ENCODE data around the gene WT1.

The WT1 gene

GRCh38 chr11:32395127-32395526, 40.2 kb downstream of the WT1 start:
- TF ChIP-seq, protein P1, sequence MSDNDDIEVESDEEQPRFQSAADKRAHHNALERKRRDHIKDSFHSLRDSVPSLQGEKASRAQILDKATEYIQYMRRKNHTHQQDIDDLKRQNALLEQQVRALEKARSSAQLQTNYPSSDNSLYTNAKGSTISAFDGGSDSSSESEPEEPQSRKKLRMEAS (IDR thresholded peaks at IDR 0.05): no peak
- TF ChIP-seq TCF12 (IDR thresholded peaks at IDR 0.05; ENCODE audit: low read depth): no peak
- TF ChIP-seq NFIC (IDR thresholded peaks at IDR 0.05): no peak

- TF ChIP-seq, protein P1 (IDR thresholded peaks at IDR 0.05): no peak
- TF ChIP-seq NFIC (IDR thresholded peaks at IDR 0.05): no peak
- TF ChIP-seq TAF1 (IDR thresholded peaks at IDR 0.05; ENCODE audit: low read depth): no peak
- TF ChIP-seq TCF12 (IDR thresholded peaks at IDR 0.05; ENCODE audit: low read depth): no peak
- TF ChIP-seq TEAD4 (IDR thresholded peaks at IDR 0.05): no peak
- no peak for TF ChIP-seq ZBTB7A (IDR thresholded peaks at IDR 0.05; ENCODE audit: low read depth)
- TF ChIP-seq RAD21 (IDR thresholded peaks at IDR 0.05; ENCODE audit: low read depth): no peak
- no peak for TF ChIP-seq EGR1 (IDR thresholded peaks at IDR 0.05)
- TF ChIP-seq YY1 (IDR thresholded peaks at IDR 0.05; ENCODE audit: low read depth): no peak
- TF ChIP-seq CREB1 (IDR thresholded peaks at IDR 0.05; ENCODE audit: low read depth): no peak
Observed at GRCh38 chr11:32392840-32393239, 42.5 kb downstream of the WT1 start.

DNA sequence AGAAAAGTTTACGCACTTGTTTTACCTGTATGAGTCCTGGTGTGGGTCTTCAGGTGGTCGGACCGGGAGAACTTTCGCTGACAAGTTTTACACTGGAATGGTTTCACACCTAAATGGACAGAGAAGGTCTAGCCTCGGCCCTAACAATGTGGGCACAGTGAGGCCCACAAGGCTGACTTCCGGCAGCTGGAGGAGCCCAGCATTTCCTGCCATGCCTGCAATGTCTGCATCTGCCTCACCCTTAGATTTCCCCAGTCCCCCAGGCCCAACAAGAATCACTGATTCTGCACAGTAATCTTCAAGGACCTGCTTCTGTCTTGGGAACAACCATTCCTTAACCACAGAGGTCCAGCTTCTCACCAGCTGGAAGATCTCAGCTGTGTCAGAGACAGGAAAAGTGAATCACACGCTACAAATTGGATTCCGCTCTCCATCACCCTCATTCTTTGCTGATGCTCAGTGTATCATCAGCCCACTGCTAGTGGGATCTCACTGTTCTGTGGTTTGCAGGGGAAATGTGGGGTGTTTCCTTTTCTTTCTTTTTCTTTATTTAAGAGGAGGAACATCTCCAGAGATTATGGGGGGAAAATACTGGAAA, 43.3 kb downstream of the WT1 start:
- TF ChIP-seq TCF12 (IDR thresholded peaks at IDR 0.05; ENCODE audit: low read depth) (no peak), CREB1 (IDR thresholded peaks at IDR 0.05; ENCODE audit: low read depth) (no peak), EP300 (IDR thresholded peaks at IDR 0.05; ENCODE audit: borderline replicate concordance) (no peak)
- TF ChIP-seq, protein P1 (IDR thresholded peaks at IDR 0.05): no peak

DNA sequence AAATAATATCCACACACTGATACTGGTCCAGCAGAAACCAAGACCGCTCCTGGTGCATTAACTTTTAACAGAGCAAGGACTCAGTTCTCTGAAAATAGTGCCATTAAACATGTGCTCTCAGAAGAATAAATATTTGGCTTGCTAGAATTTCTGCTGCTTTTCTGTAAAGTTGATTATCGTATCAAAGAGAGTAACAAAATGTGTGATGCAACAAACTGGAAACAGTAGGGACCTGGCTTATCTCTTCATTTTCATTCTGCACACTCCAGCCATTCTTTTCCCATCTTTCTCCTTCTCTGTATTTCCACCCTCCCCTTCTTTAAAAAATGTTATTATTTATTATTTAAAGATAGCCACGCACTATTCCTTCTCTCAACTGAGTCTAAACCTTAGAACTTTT, 43.9 kb downstream of the WT1 start:
- TF ChIP-seq, protein P1 (IDR thresholded peaks at IDR 0.05): no peak

DNA sequence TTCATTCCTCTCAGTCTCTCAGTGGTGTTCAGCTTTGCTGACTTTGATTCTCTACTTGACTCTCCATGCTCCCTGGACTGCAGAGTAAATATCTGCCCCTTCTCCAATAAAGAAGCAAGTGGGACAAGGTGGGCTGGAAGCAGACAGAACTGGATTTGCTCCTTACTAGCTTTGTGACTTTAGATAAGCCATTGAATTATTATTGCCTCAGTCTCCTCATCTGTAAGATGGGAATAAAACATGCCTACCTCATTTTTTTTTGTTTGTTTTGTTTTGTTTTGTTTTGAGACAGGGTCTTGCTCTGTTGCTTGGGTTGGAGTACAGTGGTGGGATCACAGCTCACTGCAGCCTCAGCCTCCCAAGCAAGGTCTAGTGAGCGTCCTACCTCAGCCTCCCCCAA, 44.6 kb downstream of the WT1 start:
- TF ChIP-seq USF1 (IDR thresholded peaks at IDR 0.05) (no peak), ZBTB7A (IDR thresholded peaks at IDR 0.05; ENCODE audit: low read depth) (no peak), EGR1 (IDR thresholded peaks at IDR 0.05) (no peak), RAD21 (IDR thresholded peaks at IDR 0.05; ENCODE audit: low read depth) (no peak), TCF12 (IDR thresholded peaks at IDR 0.05; ENCODE audit: low read depth) (no peak), EP300 (IDR thresholded peaks at IDR 0.05; ENCODE audit: borderline replicate concordance) (no peak), CREB1 (IDR thresholded peaks at IDR 0.05; ENCODE audit: low read depth) (no peak), FOXM1 (IDR thresholded peaks at IDR 0.05; ENCODE audit: borderline replicate concordance, low read depth) (no peak), CEBPB (IDR thresholded peaks at IDR 0.05) (no peak), TAF1 (IDR thresholded peaks at IDR 0.05; ENCODE audit: low read depth) (no peak), YY1 (IDR thresholded peaks at IDR 0.05; ENCODE audit: low read depth) (no peak), NFIC (IDR thresholded peaks at IDR 0.05) (no peak)
- TF ChIP-seq, protein P1 (IDR thresholded peaks at IDR 0.05): no peak
- TF ChIP-seq, protein P2, sequence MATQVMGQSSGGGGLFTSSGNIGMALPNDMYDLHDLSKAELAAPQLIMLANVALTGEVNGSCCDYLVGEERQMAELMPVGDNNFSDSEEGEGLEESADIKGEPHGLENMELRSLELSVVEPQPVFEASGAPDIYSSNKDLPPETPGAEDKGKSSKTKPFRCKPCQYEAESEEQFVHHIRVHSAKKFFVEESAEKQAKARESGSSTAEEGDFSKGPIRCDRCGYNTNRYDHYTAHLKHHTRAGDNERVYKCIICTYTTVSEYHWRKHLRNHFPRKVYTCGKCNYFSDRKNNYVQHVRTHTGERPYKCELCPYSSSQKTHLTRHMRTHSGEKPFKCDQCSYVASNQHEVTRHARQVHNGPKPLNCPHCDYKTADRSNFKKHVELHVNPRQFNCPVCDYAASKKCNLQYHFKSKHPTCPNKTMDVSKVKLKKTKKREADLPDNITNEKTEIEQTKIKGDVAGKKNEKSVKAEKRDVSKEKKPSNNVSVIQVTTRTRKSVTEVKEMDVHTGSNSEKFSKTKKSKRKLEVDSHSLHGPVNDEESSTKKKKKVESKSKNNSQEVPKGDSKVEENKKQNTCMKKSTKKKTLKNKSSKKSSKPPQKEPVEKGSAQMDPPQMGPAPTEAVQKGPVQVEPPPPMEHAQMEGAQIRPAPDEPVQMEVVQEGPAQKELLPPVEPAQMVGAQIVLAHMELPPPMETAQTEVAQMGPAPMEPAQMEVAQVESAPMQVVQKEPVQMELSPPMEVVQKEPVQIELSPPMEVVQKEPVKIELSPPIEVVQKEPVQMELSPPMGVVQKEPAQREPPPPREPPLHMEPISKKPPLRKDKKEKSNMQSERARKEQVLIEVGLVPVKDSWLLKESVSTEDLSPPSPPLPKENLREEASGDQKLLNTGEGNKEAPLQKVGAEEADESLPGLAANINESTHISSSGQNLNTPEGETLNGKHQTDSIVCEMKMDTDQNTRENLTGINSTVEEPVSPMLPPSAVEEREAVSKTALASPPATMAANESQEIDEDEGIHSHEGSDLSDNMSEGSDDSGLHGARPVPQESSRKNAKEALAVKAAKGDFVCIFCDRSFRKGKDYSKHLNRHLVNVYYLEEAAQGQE (IDR thresholded peaks at IDR 0.05; ENCODE audit: low read depth): no peak

- TF ChIP-seq CEBPB (IDR thresholded peaks at IDR 0.05) (no peak), FOXM1 (IDR thresholded peaks at IDR 0.05; ENCODE audit: borderline replicate concordance, low read depth) (no peak)
Observed at GRCh38 chr11:32388871-32389770, 46.2 kb downstream of the WT1 start.

- no peak for TF ChIP-seq TCF12 (IDR thresholded peaks at IDR 0.05; ENCODE audit: low read depth)
- no peak for TF ChIP-seq CEBPB (IDR thresholded peaks at IDR 0.05)
- no peak for TF ChIP-seq EP300 (IDR thresholded peaks at IDR 0.05; ENCODE audit: borderline replicate concordance)
- no peak for TF ChIP-seq ZBTB7A (IDR thresholded peaks at IDR 0.05; ENCODE audit: low read depth)
- TF ChIP-seq TAF1 (IDR thresholded peaks at IDR 0.05; ENCODE audit: low read depth): no peak
- TF ChIP-seq FOXM1 (IDR thresholded peaks at IDR 0.05; ENCODE audit: borderline replicate concordance, low read depth): no peak
- no peak for TF ChIP-seq EGR1 (IDR thresholded peaks at IDR 0.05)
- no peak for TF ChIP-seq CREB1 (IDR thresholded peaks at IDR 0.05; ENCODE audit: low read depth)
- TF ChIP-seq RAD21 (IDR thresholded peaks at IDR 0.05; ENCODE audit: low read depth): no peak
- no peak for TF ChIP-seq YY1 (IDR thresholded peaks at IDR 0.05; ENCODE audit: low read depth)
- TF ChIP-seq, protein P1 (IDR thresholded peaks at IDR 0.05): no peak
- no peak for TF ChIP-seq TEAD4 (IDR thresholded peaks at IDR 0.05)
- TF ChIP-seq, protein P2 (IDR thresholded peaks at IDR 0.05; ENCODE audit: low read depth): no peak
Observed at GRCh38 chr11:32388365-32388764, 47.0 kb downstream of the WT1 start.
